Lower leg skin (tissue), 3 donors: Measurements from ENCODE around the gene FTO.

Source experiments
- POLR2A ChIP-seq, 2 donors: fragments of 450-650 bp; IDR thresholded peaks; one replicate each; pipeline ENCODE4 v1.6.1; 2016 to 2017; ENCODE audit warnings: antibody characterized with exemption in 2 of 2, mild to moderate bottlenecking in 1 of 2, moderate library complexity in 1 of 2
- TF ChIP-seq, protein P1 (sequence below), 3 donors: fragments of 450-650 bp; IDR thresholded peaks; one replicate each; pipeline ENCODE4 v1.5.1; 2016; ENCODE audit warnings: antibody characterized with exemption in 3 of 3, mild to moderate bottlenecking in 3 of 3, moderate library complexity in 2 of 3

DNA sequence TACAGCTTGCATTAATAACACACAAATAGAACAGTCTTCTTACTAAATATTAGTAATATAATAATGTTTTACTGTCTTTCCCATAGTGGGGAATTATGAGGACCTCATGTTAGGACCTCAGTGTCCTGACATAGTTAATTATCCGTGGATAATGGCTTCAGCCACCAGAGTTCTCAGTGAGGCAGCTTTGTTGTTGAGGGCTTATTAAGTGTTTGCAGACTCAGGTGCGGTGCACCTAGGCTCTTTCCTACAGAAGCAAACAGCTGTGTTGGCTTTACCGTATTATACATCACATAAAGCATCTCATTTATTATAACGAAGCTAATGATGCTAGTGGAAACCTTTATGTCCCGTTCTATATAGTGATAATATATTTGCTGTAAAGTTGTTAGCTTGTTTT lies 246.7 kb downstream of the FTO start:
- TF ChIP-seq, protein P1, sequence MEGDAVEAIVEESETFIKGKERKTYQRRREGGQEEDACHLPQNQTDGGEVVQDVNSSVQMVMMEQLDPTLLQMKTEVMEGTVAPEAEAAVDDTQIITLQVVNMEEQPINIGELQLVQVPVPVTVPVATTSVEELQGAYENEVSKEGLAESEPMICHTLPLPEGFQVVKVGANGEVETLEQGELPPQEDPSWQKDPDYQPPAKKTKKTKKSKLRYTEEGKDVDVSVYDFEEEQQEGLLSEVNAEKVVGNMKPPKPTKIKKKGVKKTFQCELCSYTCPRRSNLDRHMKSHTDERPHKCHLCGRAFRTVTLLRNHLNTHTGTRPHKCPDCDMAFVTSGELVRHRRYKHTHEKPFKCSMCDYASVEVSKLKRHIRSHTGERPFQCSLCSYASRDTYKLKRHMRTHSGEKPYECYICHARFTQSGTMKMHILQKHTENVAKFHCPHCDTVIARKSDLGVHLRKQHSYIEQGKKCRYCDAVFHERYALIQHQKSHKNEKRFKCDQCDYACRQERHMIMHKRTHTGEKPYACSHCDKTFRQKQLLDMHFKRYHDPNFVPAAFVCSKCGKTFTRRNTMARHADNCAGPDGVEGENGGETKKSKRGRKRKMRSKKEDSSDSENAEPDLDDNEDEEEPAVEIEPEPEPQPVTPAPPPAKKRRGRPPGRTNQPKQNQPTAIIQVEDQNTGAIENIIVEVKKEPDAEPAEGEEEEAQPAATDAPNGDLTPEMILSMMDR (IDR thresholded peaks at IDR 0.05) = no peak
- TF ChIP-seq POLR2A (IDR thresholded peaks at IDR 0.05) = no peak
